NCI-H1436 treated with DMSO at 0.1 percent for 48 hours (cell line): ENCODE results near the gene TEDDM1.
"Not testable (repeated sequence)": the region's sequence is repeated elsewhere in the genome, so short reads cannot be mapped to it uniquely, and the experiment has no call there.

Experiments
- DNase-seq: peaks from one replicate; lab custom pipeline; 2025; lab: John Stamatoyannopoulos, UW

The TEDDM1 gene

GRCh38 chr1:182380199-182380598 lies 20.3 kb downstream of the TEDDM1 start:
- DNase-seq = no peak

GRCh38 chr1:182379781-182380180 lies 20.7 kb downstream of the TEDDM1 start:
- not testable (repeated sequence) for DNase-seq

- DNase-seq = no peak
Observed at GRCh38 chr1:182376936-182377574, 23.4 kb downstream of the TEDDM1 start.

GRCh38 chr1:182374101-182374834 lies 26.2 kb downstream of the TEDDM1 start:
- DNase-seq = no peak

GRCh38 chr1:182370532-182370931 lies 29.9 kb downstream of the TEDDM1 start:
- DNase-seq = no peak

GRCh38 chr1:182368903-182369302 lies 31.6 kb downstream of the TEDDM1 start:
- DNase-seq = no peak

- no peak for DNase-seq
Observed at GRCh38 chr1:182368358-182368757, 32.1 kb downstream of the TEDDM1 start.

GRCh38 chr1:182367926-182368325 lies 32.5 kb downstream of the TEDDM1 start:
- no peak for DNase-seq

- no peak for DNase-seq
Observed at GRCh38 chr1:182366596-182366995, 33.9 kb downstream of the TEDDM1 start.

GRCh38 chr1:182359645-182360044 lies 40.8 kb downstream of the TEDDM1 start:
- DNase-seq = no peak

GRCh38 chr1:182357913-182358312 lies 42.6 kb downstream of the TEDDM1 start:
- DNase-seq = no peak

GRCh38 chr1:182357171-182357570 lies 43.3 kb downstream of the TEDDM1 start:
- DNase-seq = no peak

- no peak for DNase-seq
Observed at GRCh38 chr1:182355723-182356098, 44.8 kb downstream of the TEDDM1 start.

- no peak for DNase-seq
Observed at GRCh38 chr1:182351790-182352364, 48.6 kb downstream of the TEDDM1 start.

- DNase-seq = no peak
Observed at GRCh38 chr1:182350839-182351238, 49.6 kb downstream of the TEDDM1 start.

GRCh38 chr1:182348961-182349747 lies 51.3 kb downstream of the TEDDM1 start:
- no peak for DNase-seq
